Esophagus squamous epithelium (tissue), 5 donors: Measurements from ENCODE around the gene ITLN1. TPM values are rescaled to one million over a fixed set of nuclear protein-coding genes. Genes with fewer than 3 reads are reported as not detected.
"Not testable (repeated sequence)": the region's sequence is repeated elsewhere in the genome, so short reads cannot be mapped to it uniquely, and the experiment has no call there.

ENCODE experiments used
- DNase-seq: peaks from one replicate; lab custom pipeline; 2025; lab: John Stamatoyannopoulos, UW
- H3K27ac ChIP-seq, 4 donors: fragments of 200-600 bp; sonication (generic); one replicate each; pipeline ENCODE4 v1.5.1; 2016 to 2019; ENCODE audit warnings: mild to moderate bottlenecking in 1 of 4
- H3K27me3 ChIP-seq, 4 donors: fragments of 200-600 bp; sonication (generic); 1 replicate in 3 of 4; 2 replicates in 1 of 4; pipeline versions ENCODE4 v1.5.1 to v1.6.0; 2017 to 2021; ENCODE audit warnings: antibody characterized with exemption in 1 of 4
- H3K36me3 ChIP-seq, 3 donors: fragments of 200-600 bp; sonication (generic); one replicate each; pipeline ENCODE4 v1.5.1; 2016 to 2019
- H3K4me1 ChIP-seq, 3 donors: fragments of 200-600 bp; sonication (generic); one replicate each; pipeline ENCODE4 v1.5.1; 2017 to 2019
- H3K4me3 ChIP-seq, 4 donors: fragments of 200-600 bp; sonication (generic); 1 replicate in 3 of 4; 2 replicates in 1 of 4; pipeline ENCODE4 v1.5.1; 2016 to 2019; ENCODE audit warnings: mild to moderate bottlenecking in 2 of 4, moderate library complexity in 1 of 4
- H3K9me3 ChIP-seq, 3 donors: fragments of 200-600 bp; sonication (generic); one replicate each; pipeline ENCODE4 v1.5.1; 2016 to 2019
- CTCF ChIP-seq, 6 experiments: fragments of 450-650 bp in 4 of 6; fragments of 200-600 bp in 2 of 6; sonication (generic) in 2 of 6; IDR thresholded peaks; one replicate each; pipeline ENCODE4 v1.5.1; 2016 to 2019; ENCODE audit warnings: antibody characterized with exemption in 6 of 6, mild to moderate bottlenecking in 4 of 6, moderate library complexity in 4 of 6
- POLR2A ChIP-seq, 4 donors: fragments of 450-650 bp; IDR thresholded peaks; one replicate each; pipeline ENCODE4 v1.6.1; 2017; ENCODE audit warnings: antibody characterized with exemption in 4 of 4, mild to moderate bottlenecking in 4 of 4, moderate library complexity in 3 of 4
- WGBS, 2 donors: methylation state at CpG; one replicate each; pipeline ENCODE4 v1.1.5; 2018; 5-methylcytosine and 5-hydroxymethylcytosine counted together
- intact Hi-C: fragments of 100-400 bp; cut with DNase I; formaldehyde crosslinking; loops from one replicate; pipeline ENCODE4 v1.15.0; 2022
- total RNA-seq, 4 donors: library from RNA; depleted of rRNA; stranded (reverse); fragments of >200 nt; gene quantifications; one replicate each; pipeline ENCODE4 v1.1.0, GENCODE V29; 2016
- donor health status: DM: yes; HTN: yes; CAD: no.

Gene ITLN1
- total RNA-seq, 4 donors from 2014 or later, result not detected

- intact Hi-C loops, result no loop called here
- no peak overlapping the region for H3K27ac ChIP-seq
- H3K4me3 ChIP-seq, result no peak overlapping the region
- H3K4me1 ChIP-seq, result no peaks in the 10 kb centered on the region
- 67 to 78% methylated on average over 8 of the region's 8 CpGs for WGBS, 2 donors
- H3K27me3 ChIP-seq, result no peaks in the 10 kb centered on the region
- DNase-seq, result no peak
- no peaks in the 10 kb centered on the region for H3K9me3 ChIP-seq
- TF ChIP-seq POLR2A (IDR thresholded peaks at IDR 0.05), result no peak
- H3K36me3 ChIP-seq, result no peaks in the 10 kb centered on the region
These were observed 20.0 kb upstream of the ITLN1 start for GRCh38 chr1:160904783-160905616.

DNA sequence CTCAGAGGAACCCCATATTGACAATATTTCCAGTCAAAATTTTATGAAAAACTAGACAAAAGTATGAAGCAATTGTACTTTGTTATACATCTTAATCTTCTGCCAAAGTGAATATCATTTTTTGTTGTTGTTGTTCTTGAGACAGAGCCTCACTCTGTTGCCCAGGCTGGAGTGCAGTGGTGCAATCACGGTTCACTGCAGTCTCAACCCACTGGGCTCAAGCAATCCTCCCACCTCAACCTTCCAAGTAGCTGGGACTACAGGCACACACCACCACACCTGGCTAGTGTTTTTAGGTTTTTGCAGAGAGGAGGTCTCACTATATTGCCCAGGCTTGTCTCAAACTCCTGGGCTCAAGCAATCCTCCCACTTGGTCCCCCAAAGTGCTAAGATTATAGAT is 17.3 kb upstream of the ITLN1 start:
- 60 to 87% methylated on average over 1 of the region's 1 CpG for WGBS, 2 donors
- DNase-seq, intact Hi-C loops, H3K9me3 ChIP-seq, H3K4me1 ChIP-seq, H3K36me3 ChIP-seq, H3K27ac ChIP-seq, H3K27me3 ChIP-seq, H3K4me3 ChIP-seq: not testable (repeated sequence)

DNA sequence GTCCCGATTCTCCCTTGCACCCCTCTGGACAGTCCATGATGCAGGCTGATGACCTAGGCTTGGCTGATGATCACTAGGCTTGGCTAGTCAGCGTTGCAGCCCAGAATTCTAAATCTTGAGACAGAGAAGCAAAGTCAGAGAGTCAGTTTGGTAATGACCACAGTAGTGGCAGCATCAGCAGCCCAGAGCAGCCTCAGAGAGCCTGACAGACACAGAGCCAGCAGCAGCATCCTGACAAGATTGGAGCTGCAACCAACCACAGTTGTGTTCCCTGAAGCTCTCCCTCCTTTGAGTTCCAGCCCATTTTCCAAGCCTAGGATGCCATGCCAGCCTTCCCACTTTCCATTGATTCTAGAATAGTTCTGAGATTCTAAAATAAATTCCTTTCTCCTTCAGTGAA is 16.8 kb upstream of the ITLN1 start:
- 71 to 100% methylated on average over 1 of the region's 2 CpGs for WGBS, 2 donors
- no peak for DNase-seq
- no peak overlapping the region for H3K4me3 ChIP-seq
- no peaks in the 10 kb centered on the region for H3K27me3 ChIP-seq
- H3K4me1 ChIP-seq, result no peaks in the 10 kb centered on the region
- no peaks in the 10 kb centered on the region for H3K36me3 ChIP-seq
- TF ChIP-seq CTCF (IDR thresholded peaks at IDR 0.05) (no peak), POLR2A (IDR thresholded peaks at IDR 0.05) (no peak)
- intact Hi-C loops, result no loop called here
- H3K27ac ChIP-seq, result no peak overlapping the region
- no peaks in the 10 kb centered on the region for H3K9me3 ChIP-seq

DNA sequence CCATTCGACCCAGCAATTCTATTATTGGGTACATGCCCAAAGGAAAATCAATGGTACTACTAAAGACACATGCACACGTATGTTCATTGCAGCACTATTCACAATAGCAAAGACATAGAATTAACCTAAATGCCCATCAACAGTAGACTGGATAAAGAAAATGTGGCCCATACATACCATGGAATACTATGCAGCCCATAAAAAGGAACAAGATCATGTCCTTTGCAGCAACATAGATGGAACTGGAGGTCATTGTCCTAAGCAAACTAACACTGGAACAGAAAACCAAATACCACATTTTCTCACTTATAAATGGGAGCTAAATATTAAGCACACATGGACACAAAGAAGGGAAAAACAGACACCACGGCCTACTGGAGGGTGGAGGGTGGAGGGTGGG is 15.7 kb upstream of the ITLN1 start:
- WGBS, 2 donors, result 48 to 70% methylated on average over 3 of the region's 3 CpGs

GRCh38 chr1:160894368-160895135 is 9.6 kb upstream of the ITLN1 start:
- 87 to 89% methylated on average over 14 of the region's 18 CpGs for WGBS, 2 donors
- intact Hi-C loops, result not testable (repeated sequence)

More for the DNA sequence above, 15.7 kb upstream of the ITLN1 start:
- DNase-seq, H3K4me3 ChIP-seq, H3K36me3 ChIP-seq, H3K9me3 ChIP-seq, intact Hi-C loops, H3K27me3 ChIP-seq, H3K4me1 ChIP-seq, H3K27ac ChIP-seq: not testable (repeated sequence)

DNA sequence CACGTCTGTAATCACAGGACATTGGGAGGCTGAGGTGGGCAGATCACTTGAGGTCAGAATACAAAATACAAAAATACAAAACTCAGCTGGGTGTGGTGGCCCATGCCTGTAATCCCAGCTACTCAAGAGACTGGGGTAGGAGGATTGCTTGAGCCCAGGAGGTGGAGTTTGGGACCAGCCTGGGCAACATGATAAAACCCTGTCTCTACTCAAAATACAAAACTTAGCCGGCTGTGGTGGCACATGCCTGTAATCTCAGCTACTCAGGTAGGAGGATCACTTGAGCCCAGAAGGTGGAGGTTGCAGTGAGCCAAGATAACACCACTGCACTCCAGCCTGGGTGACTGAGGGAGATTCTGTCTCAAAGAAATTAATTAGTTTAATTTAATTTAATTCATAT is 6.5 kb upstream of the ITLN1 start:
- intact Hi-C loops, result no loop called here
- WGBS, 2 donors, result 21 to 53% methylated on average over 1 to 2 of the region's 2 CpGs

More at GRCh38 chr1:160894368-160895135, 9.6 kb upstream of the ITLN1 start:
- not testable (repeated sequence) for H3K27me3 ChIP-seq, H3K4me1 ChIP-seq, DNase-seq, H3K9me3 ChIP-seq, H3K36me3 ChIP-seq, H3K4me3 ChIP-seq, H3K27ac ChIP-seq

More for the DNA sequence above, 6.5 kb upstream of the ITLN1 start:
- no peak overlapping the region for H3K27ac ChIP-seq
- peaks cover 0 to 10% (median 0%) of the 10 kb centered on the region in 4 donors for H3K27me3 ChIP-seq
- H3K4me1 ChIP-seq, result no peaks in the 10 kb centered on the region
- TF ChIP-seq POLR2A (IDR thresholded peaks at IDR 0.05), result no peak
- TF ChIP-seq CTCF (IDR thresholded peaks at IDR 0.05), result no peak
- no peak overlapping the region for H3K4me3 ChIP-seq
- DNase-seq, result no peak
- H3K36me3 ChIP-seq, result no peaks in the 10 kb centered on the region
- no peaks in the 10 kb centered on the region for H3K9me3 ChIP-seq
